Measurements from ENCODE around the gene WIF1. TPM values are rescaled to one million over a fixed set of nuclear protein-coding genes. Genes with fewer than 3 reads are reported as not detected.

Gene WIF1
- total RNA-seq, 1 experiment from 2014 or later = 0.29 TPM

GRCh38 chr12:65022960-65023359, 98.1 kb downstream of the WIF1 start:
- no peak for DNase-seq (ENCODE audit: low read depth)

- no peak for DNase-seq (ENCODE audit: low read depth)
These were observed 98.7 kb downstream of the WIF1 start for GRCh38 chr12:65022421-65022820.

- no peak for DNase-seq (ENCODE audit: low read depth)
These were observed 101.3 kb downstream of the WIF1 start for GRCh38 chr12:65019696-65020234.

GRCh38 chr12:65016881-65017650, 104.0 kb downstream of the WIF1 start:
- no peak for DNase-seq (ENCODE audit: low read depth)

GRCh38 chr12:65015850-65016249, 105.3 kb downstream of the WIF1 start:
- DNase-seq (ENCODE audit: low read depth) = no peak

- peak; percentile 7 for DNase-seq (ENCODE audit: low read depth)
These were observed 106.4 kb downstream of the WIF1 start for GRCh38 chr12:65014504-65015271.

GRCh38 chr12:65010437-65010836, 110.7 kb downstream of the WIF1 start:
- no peak for DNase-seq (ENCODE audit: low read depth)

GRCh38 chr12:65005716-65006115, 115.4 kb downstream of the WIF1 start:
- DNase-seq (ENCODE audit: low read depth) = no peak

- peak; percentile 17 for DNase-seq (ENCODE audit: low read depth)
These were observed 116.8 kb downstream of the WIF1 start for GRCh38 chr12:65004270-65004669.

Other genes with a start within 250 kb of the WIF1 start
- 27.9 and 44.0 TPM in 2 replicates for gene LEMD3, start 48.3 kb upstream of the WIF1 start, total RNA-seq (2014; rRNA removed; shearing (Covaris generic))
- 22.0 and 25.3 TPM in 2 replicates for gene MSRB3, start 157.4 kb upstream of the WIF1 start, total RNA-seq (2014; rRNA removed; shearing (Covaris generic))